Activated CD4-positive, alpha-beta memory T cell treated with anti-CD3 and anti-CD28 coated beads for 36 hours (primary cell): ENCODE results near the gene PDCD4. TPM values are rescaled to one million over a fixed set of nuclear protein-coding genes. Genes with fewer than 3 reads are reported as not detected.
A peak's percentile ranks its signal among the peaks of the same experiment; 100 is the strongest.
"Not testable (repeated sequence)": the region's sequence is repeated elsewhere in the genome, so short reads cannot be mapped to it uniquely, and the experiment has no call there.

Experiments
- CTCF ChIA-PET: fragments of 350-600 bp; sonication (Branson Sonifier 250); formaldehyde crosslinking; loops from one replicate; lab custom pipeline; 2021; ENCODE audit warnings: antibody characterized with exemption, inconsistent platforms; lab: Charles Lee
- POLR2A ChIA-PET: fragments of 350-600 bp; sonication (Branson Sonifier 250); formaldehyde crosslinking; loops from one replicate; lab custom pipeline; 2021; ENCODE audit warnings: antibody characterized with exemption; lab: Charles Lee
- DNase-seq: peaks from one replicate; pipeline ENCODE4 v3.0.0-alpha.2; 2020
- H3K27ac Mint-ChIP-seq: one replicate; pipeline ENCODE4 v1.8.0; 2021; ENCODE audit warnings: mixed read lengths
- H3K27me3 Mint-ChIP-seq: one replicate; pipeline ENCODE4 v1.8.0; 2021; ENCODE audit warnings: mixed read lengths
- H3K36me3 Mint-ChIP-seq: one replicate; pipeline ENCODE4 v1.8.0; 2021; ENCODE audit warnings: mixed read lengths
- H3K4me1 Mint-ChIP-seq: one replicate; pipeline ENCODE4 v1.8.0; 2021; ENCODE audit warnings: low read depth, mixed read lengths
- H3K4me3 Mint-ChIP-seq: one replicate; pipeline ENCODE4 v1.8.0; 2021; ENCODE audit warnings: mild to moderate bottlenecking, mixed read lengths
- H3K9me3 Mint-ChIP-seq: one replicate; pipeline ENCODE4 v1.8.0; 2021; ENCODE audit warnings: mixed read lengths
- intact Hi-C: fragments of 100-400 bp; cut with micrococcal nuclease; formaldehyde crosslinking; loops from one replicate; pipeline ENCODE4 v1.15.1; 2023
- total RNA-seq, 2 experiments: library from RNA; stranded (reverse); gene quantifications; one replicate each; pipeline ENCODE4 v1.2.3, GENCODE V29; 2021

The PDCD4 gene
- total RNA-seq, 2 experiments from 2014 or later, result 123 to 141 TPM

- Mint-ChIP-seq H3K36me3 (no peaks in the 10 kb centered on the region), H3K4me1 (peaks cover 91% of the 10 kb centered on the region), H3K27me3 (no peaks in the 10 kb centered on the region), H3K9me3 (no peaks in the 10 kb centered on the region), H3K27ac (peak overlapping the region; percentile 95), H3K4me3 (no peak overlapping the region)
- ChIA-PET CTCF (no interaction called here), POLR2A (interaction anchor here (1.6 kb wide), 1 partner anchor 10 kb away, joined by 5 read pairs; no protein-coding TSS in a partner anchor)
- intact Hi-C loops, result loop anchor here (5.0 to 10.0 kb wide), 2 partner anchors 129 to 449 kb away; no protein-coding TSS in a partner anchor
- no peak for DNase-seq
Observed at GRCh38 chr10:110863361-110863760, 8.4 kb upstream of the PDCD4 start.

- ChIA-PET CTCF (interaction anchor here (1.1 to 1.6 kb wide), 2 partner anchors 30 to 60 kb away, joined by 3 read pairs; no protein-coding TSS in a partner anchor), POLR2A (interaction anchor here (1.0 to 1.6 kb wide), 5 partner anchors 9 to 14 kb away, joined by 3 to 5 read pairs (median 3); no protein-coding TSS in a partner anchor)
- no peak overlapping the region for H3K4me3 Mint-ChIP-seq
- no peak for DNase-seq
- peak overlapping the region; percentile 95 for H3K27ac Mint-ChIP-seq
- H3K4me1 Mint-ChIP-seq, result peaks cover 93% of the 10 kb centered on the region
- no peaks in the 10 kb centered on the region for H3K9me3 Mint-ChIP-seq
- H3K27me3 Mint-ChIP-seq, result no peaks in the 10 kb centered on the region
- H3K36me3 Mint-ChIP-seq, result no peaks in the 10 kb centered on the region
- intact Hi-C loops, result loop anchor here (1.0 to 10.0 kb wide), 6 partner anchors 21 to 507 kb away; no protein-coding TSS in a partner anchor
Observed at GRCh38 chr10:110863956-110864355, 7.8 kb upstream of the PDCD4 start.

DNA sequence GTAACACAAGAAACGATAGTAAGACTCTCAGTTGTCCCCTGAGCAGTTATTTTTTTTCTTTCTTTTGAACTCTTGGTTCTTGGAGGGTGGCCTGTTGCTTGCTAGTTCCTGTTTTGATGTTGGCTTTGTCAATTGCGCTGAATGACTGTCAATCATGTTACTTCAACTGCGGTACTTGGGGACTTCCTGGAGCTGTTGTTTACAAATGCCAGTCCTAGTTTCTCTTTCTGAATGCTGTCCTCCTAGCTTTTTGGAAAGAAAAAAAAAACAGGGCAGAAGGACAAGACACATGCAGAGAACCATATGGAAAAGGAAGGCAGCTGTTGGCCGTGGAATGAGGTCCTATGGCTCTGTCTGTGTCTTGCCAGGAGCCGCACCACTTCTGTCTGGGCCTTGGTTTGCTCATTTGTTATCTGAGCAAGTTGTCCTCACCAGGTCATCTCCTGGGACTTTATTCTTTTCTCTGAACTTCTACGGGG, 7.0 kb upstream of the PDCD4 start:
- Mint-ChIP-seq H3K36me3 (no peaks in the 10 kb centered on the region), H3K27me3 (no peaks in the 10 kb centered on the region), H3K27ac (peak overlapping the region; percentile 95), H3K4me3 (peak overlapping the region; percentile 72), H3K4me1 (peaks cover 93% of the 10 kb centered on the region), H3K9me3 (no peaks in the 10 kb centered on the region)
- intact Hi-C loops, result loop anchor here (1.0 to 10.0 kb wide), 9 partner anchors 7 to 508 kb away; no protein-coding TSS in a partner anchor
- DNase-seq, result peak; percentile 65
- POLR2A ChIA-PET, result interaction anchor here (1.0 to 1.6 kb wide), 5 partner anchors 8 to 15 kb away, joined by 3 to 5 read pairs (median 3); no protein-coding TSS in a partner anchor
- CTCF ChIA-PET, result interaction anchor here (0.7 to 1.6 kb wide), 5 partner anchors 10 to 61 kb away, joined by 3 to 5 read pairs (median 3); no protein-coding TSS in a partner anchor

- peak overlapping the region; percentile 95 for H3K27ac Mint-ChIP-seq
- intact Hi-C loops, result loop anchor here (1.0 to 10.0 kb wide), 7 partner anchors 8 to 508 kb away; no protein-coding TSS in a partner anchor
- H3K36me3 Mint-ChIP-seq, result no peaks in the 10 kb centered on the region
- no peak for DNase-seq
- CTCF ChIA-PET, result interaction anchor here (1.0 to 1.6 kb wide), 5 partner anchors 8 to 61 kb away, joined by 3 to 5 read pairs (median 3); no protein-coding TSS in a partner anchor
- peaks cover 93% of the 10 kb centered on the region for H3K4me1 Mint-ChIP-seq
- no peaks in the 10 kb centered on the region for H3K9me3 Mint-ChIP-seq
- H3K4me3 Mint-ChIP-seq, result peak overlapping the region; percentile 72
- POLR2A ChIA-PET, result interaction anchor here (1.0 to 1.6 kb wide), 6 partner anchors 8 to 91 kb away, joined by 3 to 5 read pairs (median 4); no protein-coding TSS in a partner anchor
- H3K27me3 Mint-ChIP-seq, result no peaks in the 10 kb centered on the region
Observed at GRCh38 chr10:110865186-110865808, 6.4 kb upstream of the PDCD4 start.

GRCh38 chr10:110865809-110866482, 5.8 kb upstream of the PDCD4 start:
- CTCF ChIA-PET, result interaction anchor here (1.0 to 1.6 kb wide), 3 partner anchors 8 to 28 kb away, joined by 3 read pairs; no protein-coding TSS in a partner anchor
- Mint-ChIP-seq H3K27me3 (no peaks in the 10 kb centered on the region), H3K4me1 (peaks cover 93% of the 10 kb centered on the region), H3K36me3 (no peaks in the 10 kb centered on the region), H3K4me3 (peak overlapping the region; percentile 72), H3K9me3 (no peaks in the 10 kb centered on the region), H3K27ac (peak overlapping the region; percentile 95)
- POLR2A ChIA-PET, result interaction anchor here (1.1 to 1.5 kb wide), 2 partner anchors 9 to 92 kb away, joined by 4 to 6 read pairs; no protein-coding TSS in a partner anchor
- intact Hi-C loops, result loop anchor here (1.0 to 10.0 kb wide), 7 partner anchors 9 to 509 kb away; no protein-coding TSS in a partner anchor
- no peak for DNase-seq

GRCh38 chr10:110867011-110867806, 4.5 kb upstream of the PDCD4 start:
- DNase-seq, H3K4me3 Mint-ChIP-seq, H3K27me3 Mint-ChIP-seq, H3K36me3 Mint-ChIP-seq, H3K9me3 Mint-ChIP-seq: not testable (repeated sequence)
- Mint-ChIP-seq H3K27ac (peak overlapping the region; percentile 93), H3K4me1 (peaks cover 90% of the 10 kb centered on the region)
- POLR2A ChIA-PET, result interaction anchor here (0.9 to 1.5 kb wide), 4 partner anchors 10 to 34 kb away, joined by 3 to 7 read pairs (median 4); no protein-coding TSS in a partner anchor
- CTCF ChIA-PET, result interaction anchor here (1.0 to 1.8 kb wide), 6 partner anchors 8 to 195 kb away, joined by 3 to 6 read pairs (median 4); no protein-coding TSS in a partner anchor
- intact Hi-C loops, result loop anchor here (5.0 to 10.0 kb wide), 3 partner anchors 35 to 452 kb away; no protein-coding TSS in a partner anchor

DNA sequence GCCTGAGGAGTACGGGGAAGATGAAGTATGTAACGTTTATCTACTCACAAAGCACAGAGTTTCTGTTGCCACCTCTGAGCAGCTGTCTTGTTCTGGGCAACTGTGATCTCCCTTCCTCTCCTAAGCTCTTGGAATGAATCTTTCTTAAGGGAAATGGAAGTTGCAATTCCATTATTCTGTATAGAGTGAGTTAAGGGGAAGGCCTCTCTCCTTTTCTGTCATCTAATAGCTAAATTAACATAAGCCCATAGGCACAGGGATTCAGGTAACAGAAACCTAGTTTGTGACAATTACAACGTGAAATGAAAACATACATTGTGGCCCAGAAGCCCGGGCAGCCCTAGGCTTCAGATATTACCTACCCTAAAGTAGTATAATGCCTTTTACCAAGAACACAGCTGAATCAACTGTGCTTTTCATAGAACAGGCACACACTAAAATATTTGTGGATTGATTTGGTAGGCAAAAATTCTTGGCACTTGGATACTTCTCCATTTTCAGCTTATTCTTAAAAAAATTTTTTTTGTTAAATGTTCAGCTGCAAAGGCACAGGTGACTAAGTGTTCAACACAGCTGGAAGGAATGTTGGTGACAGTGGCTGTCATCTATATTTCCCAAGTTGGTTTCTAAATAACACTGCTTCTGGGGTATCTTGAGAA, 3.8 kb upstream of the PDCD4 start:
- intact Hi-C loops, result loop anchor here (2.0 to 10.0 kb wide), 4 partner anchors 15 to 453 kb away; no protein-coding TSS in a partner anchor
- ChIA-PET POLR2A (interaction anchor here (0.9 to 1.3 kb wide), 4 partner anchors 9 to 34 kb away, joined by 3 to 7 read pairs (median 3); no protein-coding TSS in a partner anchor), CTCF (interaction anchor here (1.0 to 1.8 kb wide), 7 partner anchors 8 to 196 kb away, joined by 3 to 6 read pairs (median 4); no protein-coding TSS in a partner anchor)
- no peaks in the 10 kb centered on the region for H3K9me3 Mint-ChIP-seq
- peak overlapping the region; percentile 93 for H3K27ac Mint-ChIP-seq
- no peak for DNase-seq
- H3K36me3 Mint-ChIP-seq, result peaks cover 2% of the 10 kb centered on the region
- H3K4me3 Mint-ChIP-seq, result no peak overlapping the region
- no peaks in the 10 kb centered on the region for H3K27me3 Mint-ChIP-seq
- peaks cover 84% of the 10 kb centered on the region for H3K4me1 Mint-ChIP-seq

GRCh38 chr10:110868981-110869380, 2.7 kb upstream of the PDCD4 start:
- DNase-seq, result peak; percentile 50
- Mint-ChIP-seq H3K4me3 (peak overlapping the region; percentile 86), H3K27ac (peak overlapping the region; percentile 93), H3K4me1 (peaks cover 75% of the 10 kb centered on the region), H3K9me3 (no peaks in the 10 kb centered on the region), H3K36me3 (peaks cover 3% of the 10 kb centered on the region), H3K27me3 (no peaks in the 10 kb centered on the region)
- POLR2A ChIA-PET, result interaction anchor here (1.2 kb wide), 2 partner anchors 10 kb away, joined by 3 to 6 read pairs; no protein-coding TSS in a partner anchor
- CTCF ChIA-PET, result interaction anchor here (1.2 to 1.8 kb wide), 2 partner anchors 11 to 66 kb away, joined by 4 to 6 read pairs; no protein-coding TSS in a partner anchor
- intact Hi-C loops, result loop anchor here (2.0 to 10.0 kb wide), 4 partner anchors 16 to 454 kb away; no protein-coding TSS in a partner anchor

- no peak for DNase-seq
- CTCF ChIA-PET, result interaction anchor here (1.1 to 1.2 kb wide), 3 partner anchors 10 to 97 kb away, joined by 5 to 6 read pairs (median 6); no protein-coding TSS in a partner anchor
- Mint-ChIP-seq H3K27ac (peak overlapping the region; percentile 93), H3K4me1 (peaks cover 65% of the 10 kb centered on the region), H3K9me3 (no peaks in the 10 kb centered on the region), H3K27me3 (no peaks in the 10 kb centered on the region), H3K4me3 (peak overlapping the region; percentile 86), H3K36me3 (peaks cover 3% of the 10 kb centered on the region)
- intact Hi-C loops, result loop anchor here (1.0 to 10.0 kb wide), 7 partner anchors 48 to 1518 kb away; partner anchors contain the start of genes BBIP1, SHOC2, SMNDC1 and XPNPEP1
- POLR2A ChIA-PET, result interaction anchor here (0.8 to 2.4 kb wide), 6 partner anchors 10 to 96 kb away, joined by 3 to 29 read pairs (median 6); partner anchors contain the start of genes BBIP1 and SHOC2
Observed at GRCh38 chr10:110870823-110871297, 868 bp upstream of the PDCD4 start.
